Muscle of leg (tissue), 11 donors: ENCODE results near the gene USP32. TPM values are rescaled to one million over a fixed set of nuclear protein-coding genes. Genes with fewer than 3 reads are reported as not detected.

Experiments used
- DNase-seq: peaks from one replicate; pipeline ENCODE4 v3.0.0; 2013
- H3K27ac ChIP-seq: one replicate; pipeline ENCODE4 v1.5.1; 2013; ENCODE audit warnings: mild to moderate bottlenecking, low read length, control low read depth
- H3K27me3 ChIP-seq: one replicate; pipeline ENCODE4 v1.6.1; 2013; ENCODE audit warnings: low read length; ENCODE audit not compliant: control insufficient read depth, insufficient read depth
- H3K36me3 ChIP-seq: one replicate; pipeline ENCODE4 v1.6.1; 2013; ENCODE audit warnings: low read length; ENCODE audit not compliant: control insufficient read depth, insufficient read depth
- H3K4me1 ChIP-seq: one replicate; pipeline ENCODE4 v1.6.1; 2013; ENCODE audit warnings: low read length; ENCODE audit not compliant: control insufficient read depth, insufficient read depth
- H3K4me3 ChIP-seq: one replicate; pipeline ENCODE4 v1.5.1; 2013; ENCODE audit warnings: low read length, control low read depth
- H3K9me3 ChIP-seq: replicated peaks from 2 replicates; pipeline ENCODE4 v1.6.1; 2013; ENCODE audit warnings: low read depth, low read length; ENCODE audit not compliant: control insufficient read depth
- WGBS: methylation state at CpG from one replicate; pipeline ENCODE4 v1.1.5; 2013; ENCODE audit warnings: missing lambda C conversion rate; ENCODE audit not compliant: insufficient coverage; 5-methylcytosine and 5-hydroxymethylcytosine counted together
- polyA plus RNA-seq, 8 donors: library from polyadenylated mRNA; unstranded; fragments of 120-200 nt; gene quantifications; one replicate each; pipeline versions ENCODE4 v1.2.1 to v1.2.3, GENCODE V29; 2013; ENCODE audit warnings: inconsistent platforms in 1 of 8, low replicate concordance in 1 of 8; ENCODE audit not compliant: insufficient read length in 8 of 8, insufficient read depth in 1 of 8
- total RNA-seq: library from RNA; stranded (reverse); fragments of 120-200 nt; gene quantifications from one replicate; pipeline ENCODE4 v1.2.4, GENCODE V29; 2013

The USP32 gene
- total and polyA plus RNA-seq, 9 donors = 16.7 to 26.9 (median 23.2) TPM

DNA sequence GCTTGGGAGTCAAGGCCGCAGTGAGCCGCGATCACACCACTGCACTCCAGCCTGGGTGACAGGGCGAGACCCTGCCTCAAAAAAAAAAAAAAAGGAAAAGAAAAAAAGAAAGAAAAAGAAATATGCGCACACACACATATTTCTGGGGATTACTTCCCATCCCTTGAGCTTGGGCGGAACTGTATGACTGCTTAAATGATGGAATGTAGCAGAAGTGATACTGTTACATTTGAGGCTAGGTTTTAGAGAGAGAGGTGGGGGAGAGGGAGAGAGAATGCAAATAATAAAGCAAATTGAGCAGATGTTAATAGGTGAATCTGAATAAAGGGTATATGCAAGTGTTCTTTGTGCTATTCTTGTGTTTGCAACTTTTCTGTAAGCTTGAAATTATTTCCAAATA, 12.0 kb upstream of the USP32 start:
- no peaks in the 10 kb centered on the region for H3K36me3 ChIP-seq
- H3K27me3 ChIP-seq = no peaks in the 10 kb centered on the region
- H3K9me3 ChIP-seq = no peaks in the 10 kb centered on the region
- peaks cover 3% of the 10 kb centered on the region for H3K4me1 ChIP-seq
- peak; percentile 53 for DNase-seq
- 67% methylated on average over 1 of the region's 6 CpGs for WGBS
- no peak overlapping the region for H3K4me3 ChIP-seq
- H3K27ac ChIP-seq = no peak overlapping the region

GRCh38 chr17:60403523-60403810, 11.5 kb upstream of the USP32 start:
- Histone ChIP-seq H3K27me3 (no peaks in the 10 kb centered on the region), H3K9me3 (no peaks in the 10 kb centered on the region), H3K4me1 (peaks cover 3% of the 10 kb centered on the region), H3K4me3 (no peak overlapping the region), H3K27ac (no peak overlapping the region), H3K36me3 (no peaks in the 10 kb centered on the region)
- DNase-seq = no peak
- WGBS = no CpG with 5 or more reads among the region's 3 CpGs

DNA sequence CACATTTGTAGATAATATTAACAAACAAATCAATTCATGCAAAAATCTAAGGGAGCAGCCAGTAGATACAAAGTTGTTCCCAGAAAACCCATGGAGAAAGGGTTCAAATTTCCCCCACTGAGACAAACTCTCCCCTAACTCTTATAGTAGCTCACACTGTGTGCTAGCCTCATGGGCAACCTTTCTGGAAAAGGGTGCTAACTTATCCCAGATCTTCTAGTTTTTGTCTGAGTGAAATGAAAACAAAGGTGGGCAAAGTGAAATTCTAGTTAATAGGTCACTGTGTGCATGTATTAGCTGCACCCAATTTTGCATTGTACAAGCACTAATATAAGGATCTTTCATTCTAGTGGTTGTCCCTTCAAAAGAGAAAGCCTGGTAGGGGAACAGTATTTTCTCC, 9.9 kb upstream of the USP32 start:
- H3K36me3 ChIP-seq = no peaks in the 10 kb centered on the region
- H3K4me3 ChIP-seq = no peak overlapping the region
- no peaks in the 10 kb centered on the region for H3K27me3 ChIP-seq
- H3K9me3 ChIP-seq = no peaks in the 10 kb centered on the region
- H3K27ac ChIP-seq = no peak overlapping the region
- DNase-seq = no peak
- peaks cover 3% of the 10 kb centered on the region for H3K4me1 ChIP-seq

- peak overlapping the region; percentile 26 for H3K27ac ChIP-seq
- 75% methylated on average over 1 of the region's 3 CpGs for WGBS
- peak; percentile 47 for DNase-seq
- no peaks in the 10 kb centered on the region for H3K9me3 ChIP-seq
- H3K36me3 ChIP-seq = no peaks in the 10 kb centered on the region
- no peaks in the 10 kb centered on the region for H3K4me1 ChIP-seq
- H3K4me3 ChIP-seq = no peak overlapping the region
- H3K27me3 ChIP-seq = no peaks in the 10 kb centered on the region
These were observed 6.5 kb upstream of the USP32 start for GRCh38 chr17:60398227-60398959.

GRCh38 chr17:60396412-60396811, 4.5 kb upstream of the USP32 start:
- H3K27me3 ChIP-seq = no peaks in the 10 kb centered on the region
- no peak overlapping the region for H3K27ac ChIP-seq
- H3K36me3 ChIP-seq = no peaks in the 10 kb centered on the region
- no peaks in the 10 kb centered on the region for H3K9me3 ChIP-seq
- H3K4me1 ChIP-seq = peaks cover 5% of the 10 kb centered on the region
- H3K4me3 ChIP-seq = no peak overlapping the region
- WGBS = no CpG with 5 or more reads among the region's 3 CpGs
- no peak for DNase-seq

DNA sequence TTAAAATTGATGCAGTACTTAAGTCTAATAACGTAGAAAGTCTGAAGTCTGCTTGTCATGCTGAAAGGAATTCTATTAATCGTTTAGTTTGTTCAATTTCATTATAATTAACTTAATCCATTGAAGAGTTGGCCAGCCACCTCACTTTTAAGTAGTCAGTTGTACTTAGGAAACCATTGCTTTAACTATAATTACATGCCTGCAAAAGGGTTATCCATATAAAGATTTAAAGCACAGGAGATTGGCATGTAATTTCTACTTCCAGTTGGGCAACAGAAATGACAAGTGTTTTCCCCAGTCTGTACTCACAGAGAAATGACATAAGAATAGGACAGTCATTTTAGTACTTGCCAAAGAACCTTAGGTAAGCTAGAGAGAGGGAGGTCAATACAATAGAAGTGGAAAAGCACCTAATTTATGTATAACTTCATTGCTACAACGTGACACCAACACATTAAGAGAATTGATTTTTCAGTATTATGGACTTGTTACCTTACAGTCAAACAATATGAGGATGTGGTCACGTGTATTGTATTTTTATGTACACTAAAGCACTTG, 3.7 kb upstream of the USP32 start:
- peaks cover 8% of the 10 kb centered on the region for H3K4me1 ChIP-seq
- no peak overlapping the region for H3K27ac ChIP-seq
- H3K4me3 ChIP-seq = no peak overlapping the region
- no peaks in the 10 kb centered on the region for H3K27me3 ChIP-seq
- no peak for DNase-seq
- no CpG with 5 or more reads among the region's 4 CpGs for WGBS
- H3K9me3 ChIP-seq = no peaks in the 10 kb centered on the region
- H3K36me3 ChIP-seq = no peaks in the 10 kb centered on the region

GRCh38 chr17:60393840-60394723, 2.1 kb upstream of the USP32 start:
- Histone ChIP-seq H3K9me3 (no peaks in the 10 kb centered on the region), H3K27me3 (no peaks in the 10 kb centered on the region), H3K4me1 (peaks cover 11% of the 10 kb centered on the region), H3K4me3 (no peak overlapping the region), H3K27ac (no peak overlapping the region), H3K36me3 (no peaks in the 10 kb centered on the region)
- no peak for DNase-seq
- 94% methylated on average over 7 of the region's 17 CpGs for WGBS

DNA sequence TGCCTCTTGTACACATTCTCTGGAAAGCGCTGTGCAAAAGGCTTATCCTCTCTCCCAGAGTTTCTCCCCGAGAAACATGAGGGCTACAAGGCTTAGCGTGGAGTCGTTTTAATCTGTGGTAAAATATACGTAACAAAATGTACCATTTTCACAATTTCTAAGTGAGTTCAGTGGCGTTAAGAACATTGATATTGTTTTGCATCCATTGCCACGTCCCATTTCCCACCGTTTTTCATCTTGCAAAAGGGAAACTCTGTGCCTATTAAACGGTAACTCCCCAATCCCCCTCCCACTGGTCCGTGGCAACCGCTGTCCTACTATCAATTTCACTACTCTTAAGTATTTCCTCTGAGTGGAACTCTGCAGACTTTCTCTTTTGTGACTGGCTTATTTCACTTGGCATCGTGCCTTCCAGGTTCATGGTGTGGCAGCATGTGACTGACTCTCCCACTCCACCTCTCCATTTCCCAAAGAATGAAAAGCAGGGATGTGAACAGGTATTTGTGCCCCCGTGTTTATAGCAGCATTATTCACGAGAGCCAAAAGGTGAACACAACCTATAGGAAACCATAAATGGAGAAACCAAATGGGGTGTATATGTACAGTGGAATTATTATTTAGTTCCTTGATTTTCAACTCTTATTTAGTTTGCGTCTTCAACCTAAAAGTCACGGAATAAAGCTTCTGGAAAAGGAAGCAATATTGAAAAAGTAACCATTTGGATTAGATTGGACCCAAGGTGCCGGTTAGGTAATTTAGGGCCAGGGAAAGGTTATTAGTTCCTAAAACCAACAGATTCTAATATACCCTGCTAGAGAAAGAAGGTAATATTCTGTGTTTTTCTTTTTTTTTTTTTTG, 1.1 kb upstream of the USP32 start:
- Histone ChIP-seq H3K9me3 (no peaks in the 10 kb centered on the region), H3K4me3 (peak overlapping the region; percentile 90), H3K27ac (peak overlapping the region; percentile 95), H3K27me3 (no peaks in the 10 kb centered on the region), H3K36me3 (no peaks in the 10 kb centered on the region), H3K4me1 (peaks cover 11% of the 10 kb centered on the region)
- 0% methylated on average over 5 of the region's 17 CpGs for WGBS
- DNase-seq = peak; percentile 74

DNA sequence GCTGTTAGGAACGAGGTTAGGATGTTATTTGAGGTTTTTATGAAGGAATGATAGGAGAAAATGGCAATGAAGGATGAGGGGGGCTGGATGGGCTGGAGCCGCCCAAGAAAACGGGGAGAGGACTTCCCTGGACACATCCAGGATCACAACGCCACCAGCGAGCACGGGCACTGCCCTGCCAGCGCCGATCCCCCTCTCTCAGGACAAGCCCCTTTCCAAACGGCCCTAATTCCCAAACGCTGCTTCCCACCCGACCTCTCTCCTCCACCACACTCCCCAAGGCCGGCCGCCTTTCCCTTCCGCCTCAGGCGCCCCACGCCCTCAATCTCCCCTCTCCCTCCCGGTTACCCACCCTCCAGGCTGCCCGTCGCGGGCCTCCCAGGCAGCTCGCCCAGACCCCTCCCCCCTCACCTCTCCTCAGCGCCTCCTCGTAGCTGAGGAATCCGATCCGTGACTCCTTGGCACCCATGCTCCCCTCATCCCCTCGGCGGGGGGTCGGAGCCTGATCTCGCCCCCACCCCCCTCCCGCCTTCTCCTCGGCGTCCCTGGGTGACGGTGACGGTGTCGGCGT, 377 bp downstream of the USP32 start:
- H3K36me3 ChIP-seq = no peaks in the 10 kb centered on the region
- no peaks in the 10 kb centered on the region for H3K27me3 ChIP-seq
- 0% methylated on average over 28 of the region's 36 CpGs for WGBS
- no peak for DNase-seq
- H3K27ac ChIP-seq = peak overlapping the region; percentile 95
- H3K9me3 ChIP-seq = no peaks in the 10 kb centered on the region
- peak overlapping the region; percentile 90 for H3K4me3 ChIP-seq
- H3K4me1 ChIP-seq = peaks cover 11% of the 10 kb centered on the region
